CD4-positive, alpha-beta T cell treated with Interleukin-10 for 1 hour (primary cell): ENCODE data around the gene MDGA2.
A peak's percentile ranks its signal among the peaks of the same experiment; 100 is the strongest.
"Not testable (repeated sequence)": the region's sequence is repeated elsewhere in the genome, so short reads cannot be mapped to it uniquely, and the experiment has no call there.

ENCODE experiments used
- DNase-seq: peaks from one replicate; pipeline ENCODE4 v3.0.0-alpha.2; 2020

MDGA2 gene

GRCh38 chr14:47302121-47302520, 373.3 kb downstream of the MDGA2 start:
- no peak for DNase-seq

- no peak for DNase-seq
These were observed 374.6 kb downstream of the MDGA2 start for GRCh38 chr14:47300796-47301195.

- DNase-seq = no peak
These were observed 378.0 kb downstream of the MDGA2 start for GRCh38 chr14:47297374-47297773.

- no peak for DNase-seq
These were observed 391.1 kb downstream of the MDGA2 start for GRCh38 chr14:47284283-47284682.

GRCh38 chr14:47281761-47282160, 393.6 kb downstream of the MDGA2 start:
- DNase-seq = not testable (repeated sequence)

- peak; percentile 3 for DNase-seq
These were observed 397.1 kb downstream of the MDGA2 start for GRCh38 chr14:47278233-47278842.

- DNase-seq = no peak
These were observed 397.7 kb downstream of the MDGA2 start for GRCh38 chr14:47277703-47278102.

- no peak for DNase-seq
These were observed 398.5 kb downstream of the MDGA2 start for GRCh38 chr14:47276931-47277330.

- DNase-seq = no peak
These were observed 401.5 kb downstream of the MDGA2 start for GRCh38 chr14:47273939-47274338.

- DNase-seq = no peak
These were observed 404.7 kb downstream of the MDGA2 start for GRCh38 chr14:47270715-47271114.

GRCh38 chr14:47269756-47270492, 405.5 kb downstream of the MDGA2 start:
- DNase-seq = no peak

GRCh38 chr14:47264842-47265241, 410.6 kb downstream of the MDGA2 start:
- no peak for DNase-seq

- no peak for DNase-seq
These were observed 412.6 kb downstream of the MDGA2 start for GRCh38 chr14:47262801-47263200.

GRCh38 chr14:47261350-47261749, 414.1 kb downstream of the MDGA2 start:
- DNase-seq = no peak

GRCh38 chr14:47259796-47260195, 415.6 kb downstream of the MDGA2 start:
- DNase-seq = no peak

- no peak for DNase-seq
These were observed 418.4 kb downstream of the MDGA2 start for GRCh38 chr14:47257013-47257412.

GRCh38 chr14:47252802-47253201, 422.6 kb downstream of the MDGA2 start:
- no peak for DNase-seq

- DNase-seq = no peak
These were observed 429.0 kb downstream of the MDGA2 start for GRCh38 chr14:47246367-47246766.

GRCh38 chr14:47242579-47242978, 432.8 kb downstream of the MDGA2 start:
- DNase-seq = not testable (repeated sequence)

- no peak for DNase-seq
These were observed 434.5 kb downstream of the MDGA2 start for GRCh38 chr14:47240748-47241437.

- DNase-seq = no peak
These were observed 439.8 kb downstream of the MDGA2 start for GRCh38 chr14:47235619-47236018.

GRCh38 chr14:47226877-47227520, 448.4 kb downstream of the MDGA2 start:
- DNase-seq = no peak

- DNase-seq = no peak
These were observed 451.7 kb downstream of the MDGA2 start for GRCh38 chr14:47223656-47224055.

- no peak for DNase-seq
These were observed 455.3 kb downstream of the MDGA2 start for GRCh38 chr14:47220096-47220495.
